ENCODE results near the gene IRGQ. TPM values are rescaled to one million over a fixed set of nuclear protein-coding genes. Genes with fewer than 3 reads are reported as not detected.

Gene IRGQ
- total and polyA plus RNA-seq, 12 donors, result 7.0 to 57.9 (median 21.5) TPM

DNA sequence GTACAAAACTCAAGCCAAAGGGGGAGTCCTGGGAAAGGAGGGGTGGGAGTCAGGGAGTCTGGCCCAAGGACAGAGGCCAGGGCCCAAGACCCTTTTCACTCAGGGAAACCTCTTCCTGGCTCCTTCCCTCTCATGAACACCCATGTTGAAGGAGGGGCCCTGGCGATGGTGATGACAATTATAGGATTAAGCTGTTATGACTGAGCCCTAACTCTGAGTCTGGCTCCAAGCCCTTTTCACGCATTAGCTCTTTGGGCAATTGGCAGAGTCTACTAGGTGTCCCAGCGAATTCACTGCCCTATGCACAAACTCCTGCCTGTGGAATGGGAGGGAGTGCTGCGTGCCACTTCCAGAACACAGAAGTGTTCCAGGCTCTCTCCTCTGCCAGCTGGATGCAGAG, 42.3 kb downstream of the IRGQ start:
- Histone ChIP-seq H3K9me3 (replicated peaks in 1 of 3) (no peaks in the 10 kb centered on the region), H3K27ac (no peak overlapping the region), H3K4me1 (replicated peaks in 1 of 2) (peaks cover 7 to 10% of the 10 kb centered on the region in 2 donors), H3K4me3 (no peak overlapping the region), H3K36me3 (replicated peaks in 1 of 2) (peaks cover 0 to 43% of the 10 kb centered on the region in 2 donors), H3K27me3 (no peaks in the 10 kb centered on the region)
- intact Hi-C loops (cut with DNase I), result loop anchor here in 1 of 2 donors (5.0 kb wide), 1 partner anchor 99 kb away; no protein-coding TSS in a partner anchor
- TF ChIP-seq, protein P1, sequence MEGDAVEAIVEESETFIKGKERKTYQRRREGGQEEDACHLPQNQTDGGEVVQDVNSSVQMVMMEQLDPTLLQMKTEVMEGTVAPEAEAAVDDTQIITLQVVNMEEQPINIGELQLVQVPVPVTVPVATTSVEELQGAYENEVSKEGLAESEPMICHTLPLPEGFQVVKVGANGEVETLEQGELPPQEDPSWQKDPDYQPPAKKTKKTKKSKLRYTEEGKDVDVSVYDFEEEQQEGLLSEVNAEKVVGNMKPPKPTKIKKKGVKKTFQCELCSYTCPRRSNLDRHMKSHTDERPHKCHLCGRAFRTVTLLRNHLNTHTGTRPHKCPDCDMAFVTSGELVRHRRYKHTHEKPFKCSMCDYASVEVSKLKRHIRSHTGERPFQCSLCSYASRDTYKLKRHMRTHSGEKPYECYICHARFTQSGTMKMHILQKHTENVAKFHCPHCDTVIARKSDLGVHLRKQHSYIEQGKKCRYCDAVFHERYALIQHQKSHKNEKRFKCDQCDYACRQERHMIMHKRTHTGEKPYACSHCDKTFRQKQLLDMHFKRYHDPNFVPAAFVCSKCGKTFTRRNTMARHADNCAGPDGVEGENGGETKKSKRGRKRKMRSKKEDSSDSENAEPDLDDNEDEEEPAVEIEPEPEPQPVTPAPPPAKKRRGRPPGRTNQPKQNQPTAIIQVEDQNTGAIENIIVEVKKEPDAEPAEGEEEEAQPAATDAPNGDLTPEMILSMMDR (IDR thresholded peaks at IDR 0.05), result no peak
- no peak for TF ChIP-seq POLR2A (IDR thresholded peaks at IDR 0.05)
- 82 to 96% (median 90%) methylated on average over 3 to 4 of the region's 4 CpGs for whole genome bisulfite sequencing, 4 donors
- no peak for DNase-seq

DNA sequence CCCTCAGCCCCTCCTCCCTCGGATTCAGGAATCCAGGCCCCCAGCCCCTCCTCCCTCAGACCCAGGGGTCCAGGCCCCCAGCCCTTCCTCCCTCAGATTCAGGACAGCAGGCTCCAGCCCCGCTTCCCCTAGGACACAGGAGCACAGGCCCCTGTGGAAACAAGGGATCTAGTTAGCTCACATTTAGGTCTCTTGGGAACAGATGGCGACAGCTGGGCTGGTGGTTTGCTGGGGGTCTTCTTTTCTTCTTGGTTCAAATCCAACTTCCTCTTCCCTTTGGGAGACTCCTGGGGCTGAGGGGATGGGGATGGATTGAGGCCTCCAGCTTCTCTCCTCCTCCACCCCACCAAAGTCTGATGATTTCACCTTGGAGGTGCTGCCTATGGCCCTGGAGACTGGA, 43.3 kb downstream of the IRGQ start:
- intact Hi-C loops (cut with DNase I), result loop anchor here in 1 of 2 donors (5.0 kb wide), 1 partner anchor 100 kb away; no protein-coding TSS in a partner anchor
- no peak overlapping the region for H3K4me3 ChIP-seq
- peaks cover 0 to 43% of the 10 kb centered on the region in 2 donors for H3K36me3 ChIP-seq (replicated peaks in 1 of 2)
- TF ChIP-seq, protein P1 (IDR thresholded peaks at IDR 0.05), result no peak
- no peak for TF ChIP-seq POLR2A (IDR thresholded peaks at IDR 0.05)
- no peak for DNase-seq
- H3K9me3 ChIP-seq (replicated peaks in 1 of 3), result no peaks in the 10 kb centered on the region
- H3K27me3 ChIP-seq, result no peaks in the 10 kb centered on the region
- no peak overlapping the region for H3K27ac ChIP-seq
- H3K4me1 ChIP-seq (replicated peaks in 1 of 2), result peaks cover 0 to 5% of the 10 kb centered on the region in 2 donors
- WGBS, 4 donors, result 84 to 100% (median 97%) methylated on average over 2 to 3 of the region's 3 CpGs

DNA sequence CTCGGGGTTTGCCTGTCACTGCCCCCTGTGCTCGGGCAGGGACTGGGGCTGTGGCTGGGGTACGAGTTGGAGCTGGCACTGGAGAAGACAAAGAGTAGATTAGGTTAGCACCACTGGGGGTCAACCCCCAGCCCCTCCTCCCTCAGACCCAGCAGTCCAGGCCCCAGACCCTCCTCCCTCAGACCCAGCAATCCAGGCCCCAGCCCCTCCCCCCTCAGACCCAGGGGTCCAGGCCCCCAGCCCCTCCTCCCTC, 43.8 kb downstream of the IRGQ start:
- DNase-seq, result no peak
- intact Hi-C loops (cut with DNase I), result loop anchor here in 1 of 2 donors (5.0 kb wide), 1 partner anchor 100 kb away; no protein-coding TSS in a partner anchor
- WGBS, 4 donors, result 77 to 87% (median 84%) methylated on average over 2 to 3 of the region's 3 CpGs
- Histone ChIP-seq H3K4me3 (no peak overlapping the region), H3K27ac (no peak overlapping the region), H3K9me3 (replicated peaks in 1 of 3) (no peaks in the 10 kb centered on the region), H3K4me1 (replicated peaks in 1 of 2) (peaks cover 0 to 5% of the 10 kb centered on the region in 2 donors), H3K36me3 (replicated peaks in 1 of 2) (peaks cover 0 to 43% of the 10 kb centered on the region in 2 donors), H3K27me3 (no peaks in the 10 kb centered on the region)
- TF ChIP-seq, protein P1 (IDR thresholded peaks at IDR 0.05), result no peak
- no peak for TF ChIP-seq POLR2A (IDR thresholded peaks at IDR 0.05)

DNA sequence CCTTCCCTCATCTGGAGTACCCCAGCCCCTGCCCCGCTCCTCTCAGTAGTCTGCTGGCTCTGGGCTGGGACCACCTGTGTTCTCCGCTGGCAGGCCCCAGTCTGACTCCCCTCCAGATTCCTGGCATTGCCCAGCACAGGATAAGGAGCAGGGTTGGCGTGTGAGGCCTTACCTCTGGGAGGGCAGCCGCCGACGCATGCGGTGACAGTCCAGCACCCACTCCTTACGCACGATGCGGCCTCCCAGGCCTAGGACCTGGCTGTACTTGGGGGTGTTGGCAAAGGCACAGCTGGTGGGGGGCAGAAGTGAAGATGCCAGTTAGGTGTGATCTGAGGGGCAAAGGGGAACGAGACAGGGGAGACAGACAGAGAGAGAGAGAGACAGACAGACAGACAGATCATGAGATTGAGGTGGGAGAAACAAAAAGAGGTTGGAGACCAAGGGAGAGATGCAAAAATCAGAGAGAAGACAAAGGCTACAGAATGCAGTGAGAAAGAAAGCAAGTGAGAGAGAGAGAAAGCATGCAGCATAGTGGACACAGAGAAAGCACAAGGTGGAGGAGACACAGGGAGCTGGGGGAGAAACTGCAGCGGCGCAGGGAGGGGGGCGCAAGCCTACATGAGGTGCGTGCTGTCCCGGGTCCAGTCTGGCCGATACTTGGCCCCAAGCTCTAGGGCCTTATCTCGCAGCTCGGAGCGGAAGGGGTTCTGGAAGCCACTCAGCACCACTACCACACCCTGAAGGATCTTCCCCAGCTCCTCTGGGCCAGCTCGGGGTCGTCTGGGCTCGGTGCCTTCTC, 44.3 kb downstream of the IRGQ start:
- no peaks in the 10 kb centered on the region for H3K4me1 ChIP-seq (replicated peaks in 1 of 2)
- intact Hi-C loops (cut with DNase I), result loop anchor here in 1 of 2 donors (5.0 kb wide), 1 partner anchor 101 kb away; no protein-coding TSS in a partner anchor
- H3K36me3 ChIP-seq (replicated peaks in 1 of 2), result peaks cover 0 to 43% of the 10 kb centered on the region in 2 donors
- H3K27me3 ChIP-seq, result no peaks in the 10 kb centered on the region
- DNase-seq, result no peak
- TF ChIP-seq, protein P1 (IDR thresholded peaks at IDR 0.05), result no peak
- TF ChIP-seq POLR2A (IDR thresholded peaks at IDR 0.05), result no peak
- no peak overlapping the region for H3K27ac ChIP-seq
- H3K9me3 ChIP-seq (replicated peaks in 1 of 3), result no peaks in the 10 kb centered on the region
- no peak overlapping the region for H3K4me3 ChIP-seq
- WGBS, 4 donors, result 90 to 93% (median 91%) methylated on average over 22 to 23 of the region's 23 CpGs
